Subcutaneous abdominal adipose tissue (tissue), 5 donors: Measurements from ENCODE around the gene FAM9C.

ENCODE experiments used
- H3K27ac ChIP-seq: one replicate; pipeline ENCODE4 v1.7.0; 2013; ENCODE audit warnings: low read depth, mild to moderate bottlenecking, inconsistent platforms, low read length, moderate library complexity
- H3K27me3 ChIP-seq, 5 donors: one replicate each; pipeline ENCODE4 v1.7.0; 2013; ENCODE audit warnings: low read length in 5 of 5, inconsistent platforms in 1 of 5; ENCODE audit not compliant: control insufficient read depth in 5 of 5, insufficient read depth in 4 of 5
- H3K36me3 ChIP-seq, 5 donors: one replicate each; pipeline ENCODE4 v1.7.0; 2013; ENCODE audit warnings: low read length in 5 of 5; ENCODE audit not compliant: control insufficient read depth in 5 of 5, insufficient read depth in 5 of 5
- H3K4me1 ChIP-seq, 5 donors: one replicate each; pipeline ENCODE4 v1.7.0; 2013; ENCODE audit warnings: low read length in 5 of 5, mild to moderate bottlenecking in 3 of 5, moderate library complexity in 1 of 5; ENCODE audit not compliant: control insufficient read depth in 5 of 5, insufficient read depth in 5 of 5
- H3K4me3 ChIP-seq, 5 donors: one replicate each; pipeline ENCODE4 v1.7.0; 2013; ENCODE audit warnings: low read length in 5 of 5, low read depth in 1 of 5
- H3K9ac ChIP-seq, 5 donors: one replicate each; pipeline ENCODE4 v1.7.0; 2013; ENCODE audit warnings: low read length in 5 of 5, mild to moderate bottlenecking in 4 of 5, moderate library complexity in 3 of 5
- H3K9me3 ChIP-seq, 5 donors: one replicate each; pipeline ENCODE4 v1.7.0; 2013; ENCODE audit warnings: low read length in 5 of 5; ENCODE audit not compliant: control insufficient read depth in 5 of 5
- donor health status: healthy.
- donor health status: healthy.
- donor health status: healthy.
- donor health status: healthy.
- donor health status: healthy.

FAM9C gene

DNA sequence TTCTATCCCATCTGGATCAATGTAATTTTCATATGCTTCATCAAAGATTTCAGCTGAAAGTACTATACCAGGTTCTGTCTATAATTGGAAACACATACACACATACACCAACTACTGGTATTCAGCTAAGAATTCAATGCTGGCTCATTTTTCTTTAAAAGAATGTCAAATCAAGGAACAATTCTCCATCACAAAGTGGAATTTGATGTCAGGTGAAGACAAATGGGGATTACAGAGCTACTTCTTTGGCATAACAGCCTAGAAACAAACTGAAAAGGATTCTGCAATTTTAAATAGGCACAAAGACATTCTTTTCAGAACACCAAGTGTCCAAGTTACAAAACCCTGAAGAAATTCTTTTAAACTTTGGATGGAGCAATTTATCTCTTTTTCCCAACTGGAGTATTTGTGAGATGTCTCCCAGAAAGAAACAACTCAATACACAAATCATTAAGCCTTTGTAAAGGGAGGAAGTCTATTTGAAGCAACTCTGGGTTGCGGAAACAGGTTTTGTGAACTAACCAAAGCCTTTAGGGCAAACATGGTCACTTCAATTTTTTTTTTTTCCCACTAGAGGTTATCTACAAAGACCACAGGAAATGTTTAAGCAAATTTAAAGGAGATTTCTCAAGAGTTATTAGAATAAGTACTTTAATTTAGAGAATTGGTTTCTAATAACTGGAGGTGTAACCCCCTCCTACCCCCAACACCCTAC lies 1.9 kb upstream of the FAM9C start:
- Histone ChIP-seq H3K9me3 (peaks cover 0 to 2% (median 0%) of the 10 kb centered on the region in 5 donors), H3K36me3 (no peaks in the 10 kb centered on the region), H3K4me3 (no peak overlapping the region), H3K4me1 (peaks cover 0 to under 1% (median 0%) of the 10 kb centered on the region in 5 donors), H3K9ac (no peak overlapping the region), H3K27ac (no peak overlapping the region), H3K27me3 (peaks cover 0 to 5% (median 0%) of the 10 kb centered on the region in 5 donors)

DNA sequence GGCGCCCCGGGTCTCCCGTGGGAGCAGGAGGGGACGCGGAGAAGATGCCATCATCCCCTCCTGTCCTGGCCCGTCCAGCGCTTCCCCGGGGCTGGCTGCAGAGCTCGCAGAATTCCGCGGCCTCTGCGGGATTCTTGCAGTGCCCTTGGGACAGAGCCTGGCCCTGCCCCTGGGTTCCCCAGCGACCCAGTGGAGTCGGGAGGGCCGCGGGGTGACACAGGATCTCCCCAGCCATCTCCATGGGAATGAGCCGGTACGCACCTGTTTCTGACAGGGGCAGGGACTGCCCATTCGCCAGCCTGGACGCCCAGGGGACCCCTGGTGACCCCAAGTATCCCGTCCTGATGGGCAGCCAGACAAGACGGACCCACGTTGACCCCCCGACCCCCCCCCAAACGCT lies 482 bp downstream of the FAM9C start:
- Histone ChIP-seq H3K27ac (no peak overlapping the region), H3K4me3 (no peak overlapping the region), H3K9ac (no peak overlapping the region), H3K4me1 (no peaks in the 10 kb centered on the region), H3K9me3 (peaks cover 0 to 2% (median 0%) of the 10 kb centered on the region in 5 donors), H3K27me3 (peaks cover 0 to 5% (median 0%) of the 10 kb centered on the region in 5 donors), H3K36me3 (no peaks in the 10 kb centered on the region)

DNA sequence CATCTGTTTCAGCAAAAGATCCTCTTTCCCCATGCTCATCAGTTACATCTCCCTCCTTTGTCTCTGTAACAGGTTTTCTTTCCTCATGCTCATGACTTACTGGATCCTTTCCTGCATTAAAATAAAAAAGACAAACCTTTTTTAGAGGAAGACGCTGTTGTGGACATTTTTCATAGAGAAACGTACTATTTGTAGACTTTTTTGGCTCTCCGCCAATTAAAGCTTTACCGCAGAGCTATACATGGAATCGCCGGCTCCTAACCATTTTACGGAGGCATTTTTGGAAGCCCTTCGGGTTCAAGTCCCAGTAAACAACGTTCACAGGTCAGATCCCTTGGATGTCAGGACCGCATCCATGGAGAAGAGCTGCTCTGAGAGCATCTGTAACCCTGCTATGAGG lies 1.3 kb downstream of the FAM9C start:
- H3K27me3 ChIP-seq: peaks cover 0 to 5% (median 0%) of the 10 kb centered on the region in 5 donors
- H3K4me1 ChIP-seq: no peaks in the 10 kb centered on the region
- no peaks in the 10 kb centered on the region for H3K36me3 ChIP-seq
- peaks cover 0 to 2% (median 0%) of the 10 kb centered on the region in 5 donors for H3K9me3 ChIP-seq
- H3K9ac ChIP-seq: no peak overlapping the region
- no peak overlapping the region for H3K4me3 ChIP-seq
- no peak overlapping the region for H3K27ac ChIP-seq

DNA sequence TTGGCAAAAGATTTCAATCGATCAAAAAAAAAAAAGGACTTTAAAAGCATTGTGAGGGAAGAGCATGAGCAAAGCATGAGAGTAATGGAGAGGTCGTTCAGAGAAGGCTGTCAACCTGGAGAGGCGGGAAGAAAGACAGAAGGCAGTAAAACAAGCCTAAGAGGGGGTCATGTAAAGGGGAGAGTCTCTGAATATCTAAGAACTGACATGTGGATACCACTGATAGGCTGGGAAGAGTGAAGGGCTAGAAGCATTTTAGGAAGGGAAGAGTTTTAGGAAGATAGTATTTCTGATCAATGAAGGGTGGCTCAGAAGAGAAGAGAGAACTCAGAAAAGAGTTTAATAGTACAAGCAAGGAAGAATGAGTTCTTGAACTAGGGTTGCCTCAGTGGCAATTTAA lies 7.5 kb downstream of the FAM9C start:
- no peaks in the 10 kb centered on the region for H3K4me1 ChIP-seq
- H3K9ac ChIP-seq: no peak overlapping the region
- no peaks in the 10 kb centered on the region for H3K27me3 ChIP-seq
- H3K36me3 ChIP-seq: no peaks in the 10 kb centered on the region
- H3K4me3 ChIP-seq: no peak overlapping the region
- no peak overlapping the region for H3K27ac ChIP-seq
- no peaks in the 10 kb centered on the region for H3K9me3 ChIP-seq

DNA sequence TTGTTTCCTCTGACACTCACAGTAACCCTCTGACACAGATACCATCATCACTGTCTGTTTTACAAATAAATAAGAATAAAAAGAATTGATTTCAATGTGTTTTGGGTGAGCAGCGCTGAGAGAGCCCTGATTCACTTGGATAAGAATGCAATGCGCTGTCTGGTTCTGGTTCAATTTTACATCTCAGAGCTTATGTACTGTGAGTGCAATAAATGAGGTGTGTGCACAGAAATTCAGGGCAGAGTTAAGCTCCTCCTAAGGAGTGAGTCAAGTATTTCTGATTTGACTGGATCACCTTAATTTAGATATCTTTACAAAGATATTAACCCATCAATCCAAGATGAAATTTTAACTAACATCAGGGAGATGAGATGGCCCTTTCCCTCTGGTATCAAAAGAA lies 11.2 kb downstream of the FAM9C start:
- H3K4me1 ChIP-seq: peaks cover 4 to 21% (median 12%) of the 10 kb centered on the region in 5 donors
- H3K9me3 ChIP-seq: no peaks in the 10 kb centered on the region
- H3K27ac ChIP-seq: no peak overlapping the region
- peaks cover 0 to 5% (median 0%) of the 10 kb centered on the region in 5 donors for H3K27me3 ChIP-seq
- no peaks in the 10 kb centered on the region for H3K36me3 ChIP-seq
- H3K9ac ChIP-seq: no peak overlapping the region
- no peak overlapping the region for H3K4me3 ChIP-seq

DNA sequence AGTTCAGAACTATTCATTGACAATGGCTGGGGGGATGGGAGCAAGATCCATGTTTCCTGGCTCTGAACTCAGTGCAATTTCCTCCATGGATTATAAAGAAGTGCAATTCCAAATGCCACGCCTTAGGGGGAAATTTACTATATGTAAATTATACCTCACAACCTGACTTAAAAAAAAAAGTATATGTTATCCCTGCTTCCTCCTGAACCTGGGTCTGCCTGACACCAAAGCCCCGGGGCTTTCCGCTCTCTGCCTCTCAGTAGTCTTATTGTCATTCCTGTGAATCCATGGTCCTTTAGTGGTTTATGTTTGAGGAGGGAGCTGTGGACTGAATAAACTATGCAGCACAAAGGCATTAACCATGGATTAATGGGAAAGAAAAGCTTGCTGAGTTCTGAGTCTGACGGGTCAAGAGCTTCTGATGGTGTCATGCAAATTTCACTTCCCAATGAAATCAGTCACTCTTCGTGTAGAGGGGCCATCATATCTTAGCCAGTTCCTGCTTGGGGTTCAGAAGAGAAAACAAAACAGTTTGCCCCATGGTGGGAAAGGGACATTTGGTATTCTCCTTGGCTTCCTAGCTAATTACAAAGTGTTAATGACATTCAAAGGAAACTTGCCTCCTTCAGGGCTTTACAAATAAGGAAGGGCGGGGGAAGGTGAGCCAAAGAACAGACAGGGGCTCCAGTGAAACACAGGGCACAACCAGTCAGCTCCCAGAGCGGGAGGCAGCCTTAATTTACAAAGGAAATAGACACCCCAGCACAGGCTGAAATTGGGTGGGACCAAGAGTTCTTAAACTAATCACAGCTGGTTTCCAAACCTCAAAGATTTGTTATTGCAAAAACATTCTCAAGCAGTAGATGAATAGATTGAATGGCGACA lies 14.3 kb downstream of the FAM9C start:
- Histone ChIP-seq H3K27ac (peak overlapping the region; percentile 69), H3K27me3 (peaks cover 0 to 5% (median 0%) of the 10 kb centered on the region in 5 donors), H3K4me3 (no peak overlapping the region), H3K9me3 (no peaks in the 10 kb centered on the region), H3K4me1 (peaks cover 4 to 25% (median 13%) of the 10 kb centered on the region in 5 donors), H3K36me3 (no peaks in the 10 kb centered on the region), H3K9ac (no peak overlapping the region)

DNA sequence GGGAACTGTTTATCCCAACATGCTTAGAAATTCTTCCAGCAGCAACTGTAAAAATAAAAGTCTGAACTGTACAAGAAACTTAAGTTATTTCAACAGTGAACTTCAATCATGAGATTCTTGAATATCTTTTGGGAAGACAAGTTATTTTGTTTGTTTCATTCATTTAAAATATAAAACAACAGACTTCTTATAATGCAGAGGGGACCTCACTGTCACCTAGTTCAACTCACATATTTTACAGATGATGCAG lies 14.9 kb downstream of the FAM9C start:
- H3K27ac ChIP-seq: peak overlapping the region; percentile 69
- H3K9ac ChIP-seq: no peak overlapping the region

DNA sequence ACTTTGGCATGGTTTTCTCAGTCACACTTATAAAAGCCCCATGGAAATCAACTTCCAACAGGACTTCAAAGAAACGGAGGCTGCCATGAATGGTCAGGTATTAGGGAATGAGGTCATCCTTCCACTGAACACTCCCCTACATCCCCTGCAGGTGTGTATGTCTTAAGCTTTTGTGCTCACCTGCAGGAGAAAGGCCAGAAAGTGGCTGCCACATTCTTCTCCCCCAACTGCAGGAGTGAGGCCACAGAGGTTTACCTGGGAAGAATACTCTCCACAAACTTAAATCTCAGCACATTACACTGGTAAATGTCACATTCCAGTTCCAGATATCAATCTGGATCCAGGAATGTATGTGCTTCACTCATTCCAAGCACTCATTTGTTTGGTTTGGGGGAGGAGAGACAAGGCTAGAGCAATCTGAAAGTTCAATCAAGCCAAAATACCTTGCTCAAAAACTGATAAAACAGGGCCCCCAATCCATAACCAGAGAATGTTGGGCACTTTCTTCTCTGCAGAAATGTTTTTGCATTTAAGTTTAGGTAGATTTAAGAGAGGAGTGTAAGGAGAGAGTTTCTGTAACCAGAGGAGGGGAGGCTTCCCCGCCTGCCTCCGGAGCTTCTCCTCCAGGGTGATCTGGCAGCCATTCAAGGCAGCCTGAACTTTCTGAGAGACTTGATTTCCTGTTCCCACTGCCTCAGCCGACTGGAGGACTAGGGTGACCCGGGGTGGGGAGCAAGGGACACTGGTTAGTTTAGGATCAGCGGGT lies 15.4 kb downstream of the FAM9C start:
- H3K27ac ChIP-seq: peak overlapping the region; percentile 69
- H3K9ac ChIP-seq: no peak overlapping the region
- H3K4me3 ChIP-seq: peak overlapping the region in 1 of 5 donors; percentile 9
- no peaks in the 10 kb centered on the region for H3K9me3 ChIP-seq
- no peaks in the 10 kb centered on the region for H3K36me3 ChIP-seq
- H3K4me1 ChIP-seq: peaks cover 4 to 29% (median 13%) of the 10 kb centered on the region in 5 donors
- peaks cover 0 to 5% (median 0%) of the 10 kb centered on the region in 5 donors for H3K27me3 ChIP-seq

More for the DNA sequence above, 14.9 kb downstream of the FAM9C start:
- Histone ChIP-seq H3K27me3 (peaks cover 0 to 5% (median 0%) of the 10 kb centered on the region in 5 donors), H3K9me3 (no peaks in the 10 kb centered on the region), H3K36me3 (no peaks in the 10 kb centered on the region), H3K4me1 (peaks cover 4 to 27% (median 13%) of the 10 kb centered on the region in 5 donors), H3K4me3 (no peak overlapping the region)

DNA sequence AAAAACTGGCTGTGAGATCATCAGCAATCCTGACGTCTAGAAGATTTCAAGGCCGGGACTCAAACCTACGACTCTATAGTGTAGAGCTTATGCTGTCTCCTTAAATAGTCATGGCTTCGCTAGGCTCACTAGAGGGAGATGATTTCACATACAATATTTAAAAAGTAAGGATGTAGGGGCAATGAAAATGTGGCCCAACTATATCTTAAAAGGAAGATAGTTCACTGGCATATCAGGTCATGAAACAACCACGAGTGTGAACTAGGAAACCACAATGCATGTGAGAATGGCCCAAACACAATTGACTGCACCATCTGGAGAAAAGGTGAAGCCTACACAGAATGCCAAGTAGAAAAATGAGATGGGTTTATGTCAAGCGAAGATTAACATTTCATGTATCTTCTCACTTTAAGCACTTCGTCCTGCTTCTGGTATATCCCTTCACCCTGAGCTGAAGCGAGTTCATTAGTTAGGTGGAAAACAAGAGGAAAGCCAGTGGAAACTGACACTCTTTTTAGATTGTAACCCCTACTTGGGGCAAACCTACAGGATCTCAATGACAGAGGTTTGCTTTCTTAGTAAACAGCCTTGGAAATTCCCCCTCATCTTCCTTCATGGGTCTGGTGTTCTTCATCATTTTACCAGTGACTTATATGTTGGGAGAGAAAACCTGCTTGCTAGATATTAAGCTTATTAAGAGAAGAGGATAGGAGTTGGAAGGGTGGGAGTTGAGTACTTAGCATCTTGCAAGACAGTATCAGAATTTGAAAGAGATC lies 17.4 kb downstream of the FAM9C start:
- Histone ChIP-seq H3K4me3 (no peak overlapping the region), H3K9ac (no peak overlapping the region), H3K9me3 (no peaks in the 10 kb centered on the region), H3K27me3 (peaks cover 0 to 5% (median 4%) of the 10 kb centered on the region in 5 donors), H3K4me1 (peaks cover 4 to 35% (median 13%) of the 10 kb centered on the region in 5 donors), H3K27ac (no peak overlapping the region), H3K36me3 (no peaks in the 10 kb centered on the region)
